Globus pallidus (tissue), 1 donor: ENCODE data around the gene GPR158.

Experiments used
- DNase-seq: peaks from one replicate; pipeline ENCODE4 v3.0.0-alpha.2; 2015; ENCODE audit warnings: low spot score

Gene GPR158

DNA sequence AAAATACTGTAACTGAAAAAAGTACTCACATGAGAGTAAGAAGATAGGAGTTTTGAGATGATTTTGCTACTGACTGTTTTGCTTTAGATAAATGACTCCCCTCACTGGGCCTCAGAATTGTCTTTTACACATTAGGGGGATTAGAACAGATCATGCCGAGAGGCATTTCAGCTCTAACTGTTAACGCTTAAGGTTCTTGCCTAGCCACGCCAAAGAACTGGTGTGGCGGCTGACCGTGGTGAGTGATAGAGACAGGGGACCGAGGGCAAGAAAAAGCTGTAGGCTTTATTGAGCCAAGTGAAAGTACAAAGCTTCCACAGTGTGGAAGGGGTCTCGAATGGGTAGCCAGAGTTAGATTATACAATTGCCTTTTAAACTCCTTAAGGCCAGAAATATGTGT is 390.8 kb downstream of the GPR158 start:
- no peak for DNase-seq

DNA sequence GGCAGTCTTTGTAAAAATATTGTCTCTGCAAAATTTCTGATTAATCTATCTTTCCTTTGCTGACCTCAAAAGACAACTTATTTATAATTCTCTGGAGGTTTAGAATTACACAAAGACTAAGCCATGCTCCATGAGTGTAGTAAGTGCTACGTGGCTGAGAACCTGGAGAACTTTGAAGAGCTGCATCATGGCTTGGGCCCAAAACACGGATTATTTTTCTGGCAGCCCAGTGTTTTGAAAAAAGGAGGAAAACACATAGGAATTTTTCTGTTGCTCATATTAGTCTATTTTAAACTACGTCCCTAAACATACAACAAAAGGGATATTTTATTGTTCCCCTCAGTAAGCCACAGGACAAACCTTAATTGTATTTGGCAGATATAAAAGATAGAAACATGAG is 398.5 kb downstream of the GPR158 start:
- no peak for DNase-seq

DNA sequence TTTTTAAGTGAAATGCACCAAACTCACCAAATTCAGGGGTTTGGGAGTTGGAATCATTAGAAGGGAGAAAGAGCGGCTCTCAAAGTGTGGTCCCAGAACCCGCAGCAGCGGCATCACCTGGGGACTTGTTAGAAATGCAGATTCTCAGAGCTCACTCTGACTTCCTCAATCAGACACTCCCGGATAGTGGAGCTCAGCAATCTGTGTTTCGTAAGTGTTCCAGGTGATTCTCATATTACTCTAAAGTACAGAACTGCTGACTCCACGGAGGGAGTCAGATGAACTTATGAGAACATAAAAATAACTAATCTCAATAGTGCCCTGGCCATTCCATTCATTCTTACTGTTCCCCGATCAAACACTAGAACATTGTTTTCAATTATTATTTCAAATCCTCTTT is 400.5 kb downstream of the GPR158 start:
- no peak for DNase-seq

DNA sequence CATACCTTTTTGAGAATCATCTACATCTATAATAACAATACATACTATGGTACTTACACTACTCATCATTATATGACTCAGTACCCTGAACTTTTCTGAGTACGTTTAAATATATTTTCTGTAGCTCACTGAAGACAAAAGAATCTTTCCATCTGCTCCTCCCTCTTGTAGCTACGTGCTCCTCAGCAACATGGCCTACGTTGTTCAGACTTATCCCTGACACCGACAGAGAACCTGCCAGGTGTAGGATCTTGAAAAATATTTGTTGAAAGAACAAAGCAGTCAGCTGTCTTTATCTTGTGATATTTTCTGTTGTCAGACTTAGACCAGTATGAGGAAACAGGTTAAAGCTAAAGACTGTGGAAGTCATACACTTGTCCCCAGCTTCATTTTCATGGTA is 403.3 kb downstream of the GPR158 start:
- DNase-seq, result no peak

DNA sequence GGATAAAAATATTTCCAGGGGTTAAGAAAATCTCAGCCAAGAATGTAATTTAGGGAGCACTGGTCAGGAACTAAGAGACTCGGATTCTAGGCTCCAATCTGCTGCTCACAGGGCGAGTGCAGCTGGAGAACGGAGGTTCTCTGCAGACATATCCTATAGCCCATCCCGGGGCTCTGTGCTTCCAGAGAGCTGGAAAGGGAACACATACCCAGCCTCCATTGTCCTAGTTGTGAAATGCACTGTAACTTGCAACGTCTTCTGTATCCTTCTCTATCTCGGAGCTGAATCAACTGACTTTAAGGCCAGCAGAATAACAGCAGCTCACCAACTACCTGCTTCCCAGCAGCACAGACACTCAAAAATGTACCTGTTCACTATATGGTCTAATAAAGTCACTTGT is 408.2 kb downstream of the GPR158 start:
- DNase-seq, result no peak

DNA sequence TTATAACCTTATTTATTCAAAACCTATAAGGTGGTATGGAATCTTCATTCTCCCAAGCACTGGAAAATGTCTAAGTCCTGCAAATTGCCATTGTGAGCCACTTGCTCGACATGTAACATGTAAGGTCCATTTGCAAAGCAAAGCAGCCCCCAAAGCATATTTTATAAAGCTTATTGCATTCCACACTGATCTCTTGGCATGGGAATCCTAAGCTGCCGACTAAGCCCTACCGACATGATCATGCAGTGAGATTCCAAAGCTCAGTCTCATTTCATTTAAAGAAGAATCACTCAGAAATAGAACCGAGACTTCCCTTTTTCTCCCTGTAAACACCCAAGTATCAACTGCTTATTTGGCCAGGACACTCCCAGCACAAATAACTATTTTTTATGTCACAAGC is 425.9 kb downstream of the GPR158 start:
- no peak for DNase-seq

DNA sequence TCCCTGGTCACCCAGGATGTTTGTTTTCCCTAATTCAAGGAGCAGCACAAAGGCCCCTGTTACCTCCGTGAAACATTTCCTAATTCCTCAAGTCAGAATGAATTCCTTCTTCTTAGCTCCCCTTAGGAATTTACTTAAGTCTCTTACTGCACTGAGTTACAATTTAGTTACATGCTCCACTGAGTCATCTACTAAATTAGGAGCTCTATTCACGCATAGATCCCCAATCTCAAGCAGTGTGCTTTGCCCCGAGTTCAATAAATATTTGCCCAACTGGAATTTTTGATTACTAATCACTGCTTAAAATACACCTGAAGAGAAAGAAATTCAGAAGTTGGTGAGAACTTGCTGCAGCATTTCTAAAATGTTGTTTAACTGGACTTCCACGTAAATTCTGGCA is 429.8 kb downstream of the GPR158 start:
- DNase-seq, result no peak

DNA sequence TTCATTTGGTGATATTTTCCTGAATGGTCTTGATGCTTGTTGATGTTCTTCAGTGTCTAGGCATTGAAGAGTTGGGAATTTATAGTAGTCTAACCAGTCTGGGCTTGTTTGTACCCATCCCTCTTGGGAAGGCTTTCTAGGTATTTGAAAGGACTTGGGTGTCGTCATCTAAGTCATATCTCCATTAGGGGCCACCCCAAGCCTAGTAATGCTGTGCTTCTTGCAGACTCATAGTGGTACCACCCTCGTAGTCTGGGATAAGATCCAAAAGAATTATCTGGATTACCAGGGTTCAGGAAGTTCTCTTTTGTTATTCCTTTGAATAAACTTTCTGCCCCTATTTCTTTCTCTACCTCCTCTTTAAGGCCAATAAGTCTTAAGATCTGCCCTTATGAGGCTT is 439.9 kb downstream of the GPR158 start:
- no peak for DNase-seq

DNA sequence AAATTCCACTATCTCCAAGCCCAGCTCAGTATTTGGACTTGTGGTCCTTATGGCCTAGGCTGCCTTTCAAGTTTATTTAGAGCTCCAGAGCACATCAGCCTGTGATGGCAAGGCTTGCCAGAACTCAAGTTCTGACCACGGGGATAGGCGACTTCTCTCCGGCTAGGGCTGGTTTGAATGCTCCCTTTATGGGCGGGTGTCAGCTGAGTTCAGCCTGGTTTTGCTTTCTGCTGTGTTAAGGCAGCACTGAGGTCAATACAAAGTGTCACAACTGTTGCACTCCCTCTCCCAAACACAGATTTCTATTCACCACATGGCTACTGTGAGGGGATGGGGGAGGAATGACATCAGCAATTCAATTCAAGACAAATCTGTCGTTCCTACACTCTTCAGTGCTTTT is 441.1 kb downstream of the GPR158 start:
- DNase-seq, result peak; percentile 31

DNA sequence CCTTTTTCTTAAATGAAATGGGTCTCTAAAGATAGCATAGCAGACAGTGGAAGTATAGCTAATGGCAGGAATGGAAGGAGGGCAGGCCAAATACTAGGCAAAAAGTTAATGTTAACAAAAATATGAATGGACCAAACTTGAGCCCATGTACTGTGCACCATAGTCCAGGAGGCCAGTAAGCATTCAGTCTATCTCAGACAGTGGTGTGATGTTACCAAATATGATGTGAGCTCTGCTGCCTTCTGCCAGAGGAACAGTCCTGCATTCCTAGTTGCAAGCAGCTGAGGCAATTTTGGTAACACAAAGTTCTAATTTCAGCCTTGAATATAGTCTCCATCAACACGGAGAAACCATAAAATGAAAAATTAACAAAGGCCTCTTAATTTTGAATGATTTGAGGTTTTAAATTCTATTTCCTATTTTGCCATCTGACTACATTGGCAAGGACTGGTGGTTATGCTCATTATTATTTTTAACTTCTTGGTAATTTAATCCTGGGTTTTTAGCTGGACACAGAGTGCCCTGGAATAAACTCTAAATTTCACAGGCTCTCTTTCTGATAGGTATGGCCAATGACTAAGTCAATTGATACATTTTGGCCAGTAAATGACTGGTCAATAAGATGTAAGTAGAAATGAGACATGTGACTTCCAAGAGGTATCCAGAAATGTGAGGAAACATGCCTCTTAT is 442.2 kb downstream of the GPR158 start:
- DNase-seq, result no peak

DNA sequence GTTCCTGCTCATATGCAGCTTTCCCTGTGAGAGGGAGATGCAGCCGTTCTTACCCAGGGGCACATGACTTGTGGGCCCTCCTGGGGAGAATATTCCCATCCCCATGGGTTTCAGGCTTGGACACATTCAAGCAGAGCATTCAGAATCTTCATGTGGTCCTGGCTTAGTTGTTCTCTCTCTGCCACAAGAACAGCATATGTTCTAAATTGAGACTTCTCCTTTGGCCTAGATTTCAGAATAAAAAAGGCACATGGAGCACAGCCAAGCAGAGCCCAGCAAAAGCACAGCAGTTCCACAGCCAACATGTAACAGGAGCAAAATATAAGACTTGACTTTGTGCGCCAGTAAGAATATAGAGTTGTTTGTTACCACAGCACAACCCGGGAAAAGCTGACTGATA is 452.8 kb downstream of the GPR158 start:
- no peak for DNase-seq

DNA sequence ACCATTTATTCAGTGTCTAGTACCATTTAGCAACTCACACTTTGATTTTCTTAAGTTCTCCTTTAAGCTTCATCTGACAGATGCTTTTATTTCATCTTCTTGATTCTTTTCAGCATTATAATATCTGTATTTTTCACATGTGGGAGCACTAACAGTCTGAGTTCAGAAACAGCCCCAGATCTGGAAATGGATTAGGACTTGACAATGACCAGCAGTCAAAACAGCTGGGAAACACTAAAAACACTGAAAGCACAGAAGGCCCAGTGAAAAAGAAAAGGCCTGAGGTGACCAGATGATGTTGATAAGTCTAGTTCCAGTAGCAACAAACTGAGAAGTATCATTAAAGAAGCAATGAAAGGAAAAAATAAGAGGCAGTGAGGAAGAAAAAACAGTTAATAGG is 454.5 kb downstream of the GPR158 start:
- no peak for DNase-seq

DNA sequence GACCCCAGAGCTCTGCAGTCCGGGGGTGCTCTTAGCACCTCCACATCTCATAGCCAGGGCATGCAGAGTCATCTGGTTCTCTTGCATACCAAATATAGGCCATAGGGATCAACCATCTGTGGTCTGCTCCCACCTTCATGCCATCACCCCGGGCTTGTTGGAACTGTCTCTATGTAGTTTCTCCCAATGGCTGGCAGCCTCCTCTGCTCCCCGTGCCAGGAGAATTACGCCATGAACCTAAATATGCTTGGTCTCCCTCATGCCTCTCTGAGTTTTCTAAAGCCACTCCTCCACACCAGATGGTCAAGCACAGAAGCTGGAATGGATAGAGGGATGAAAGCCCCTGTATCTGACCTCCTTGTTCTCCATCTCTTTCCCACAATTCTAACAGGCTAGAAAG is 456.7 kb downstream of the GPR158 start:
- no peak for DNase-seq

DNA sequence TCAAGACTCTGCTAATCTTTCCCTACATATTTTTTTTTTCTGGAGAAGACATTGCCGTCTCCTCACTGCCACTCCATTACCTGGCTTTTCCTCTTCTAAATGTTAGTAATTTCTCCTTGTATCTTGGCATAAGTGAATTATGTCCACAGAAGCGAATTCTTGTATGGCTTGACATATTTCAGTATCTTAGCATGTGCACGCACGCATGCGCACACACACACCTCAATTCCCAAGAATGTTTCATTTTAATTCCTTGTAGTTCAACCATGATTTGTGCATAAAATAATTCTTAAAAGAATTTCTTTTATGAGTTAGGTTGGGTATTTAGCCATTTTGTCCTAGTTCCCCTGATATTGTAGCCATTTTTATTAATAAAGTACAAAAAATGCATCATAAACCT is 458.0 kb downstream of the GPR158 start:
- DNase-seq, result no peak

DNA sequence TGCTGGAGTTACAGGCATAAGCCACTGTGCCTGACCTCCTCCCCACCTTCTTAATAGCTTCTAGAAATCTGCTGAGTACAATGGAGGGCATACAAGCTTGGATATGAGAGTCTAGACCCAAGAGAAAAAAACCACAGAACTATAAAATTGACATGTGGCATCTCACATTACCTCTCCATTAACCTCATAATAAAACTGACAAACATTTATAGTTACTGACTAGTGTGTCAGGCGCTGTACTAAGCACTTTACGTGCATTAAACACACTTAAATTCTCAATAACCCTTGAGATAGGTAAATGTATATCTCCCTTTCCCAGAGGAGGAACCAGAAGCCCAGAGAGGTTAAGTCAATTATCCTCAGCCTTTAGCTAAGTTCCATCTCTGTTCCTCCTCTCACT is 458.7 kb downstream of the GPR158 start:
- DNase-seq, result no peak

DNA sequence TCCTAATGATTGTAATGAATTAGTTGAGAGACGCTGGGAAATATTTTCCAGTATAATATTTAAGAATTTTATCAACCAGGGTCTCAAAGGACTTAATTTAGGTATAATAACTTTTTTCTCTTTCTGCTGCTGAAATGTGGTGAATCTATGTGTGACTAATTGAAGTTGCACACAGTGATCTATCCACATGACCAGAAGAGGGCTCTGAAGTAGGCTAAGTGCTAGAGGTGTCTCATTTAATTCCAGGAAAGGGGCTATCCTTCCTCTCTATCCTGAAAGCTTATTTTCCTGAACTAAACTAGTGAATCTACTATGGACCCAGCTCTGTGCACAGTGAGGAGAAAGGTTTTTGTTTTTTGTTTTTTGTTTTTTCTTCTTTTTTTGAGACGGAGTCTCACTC is 464.8 kb downstream of the GPR158 start:
- no peak for DNase-seq

DNA sequence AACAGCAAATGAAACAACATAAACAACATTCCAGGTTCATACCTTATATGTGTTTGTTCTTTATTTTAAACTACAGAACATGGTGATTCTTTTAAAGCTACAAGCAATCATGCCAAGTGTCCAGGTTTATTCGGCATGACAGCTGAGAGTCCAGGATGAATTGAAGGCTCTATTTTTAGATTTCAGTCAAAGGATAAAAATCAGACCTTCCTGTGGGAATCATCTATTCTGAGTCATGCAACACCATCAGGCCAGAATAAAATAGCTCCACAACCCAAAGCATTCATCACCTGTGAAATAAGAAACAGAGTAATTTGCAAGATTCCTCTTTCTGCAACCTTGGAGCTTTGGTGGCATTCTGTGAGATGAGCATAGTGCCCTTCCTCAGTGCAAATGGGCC is 466.8 kb downstream of the GPR158 start:
- no peak for DNase-seq

DNA sequence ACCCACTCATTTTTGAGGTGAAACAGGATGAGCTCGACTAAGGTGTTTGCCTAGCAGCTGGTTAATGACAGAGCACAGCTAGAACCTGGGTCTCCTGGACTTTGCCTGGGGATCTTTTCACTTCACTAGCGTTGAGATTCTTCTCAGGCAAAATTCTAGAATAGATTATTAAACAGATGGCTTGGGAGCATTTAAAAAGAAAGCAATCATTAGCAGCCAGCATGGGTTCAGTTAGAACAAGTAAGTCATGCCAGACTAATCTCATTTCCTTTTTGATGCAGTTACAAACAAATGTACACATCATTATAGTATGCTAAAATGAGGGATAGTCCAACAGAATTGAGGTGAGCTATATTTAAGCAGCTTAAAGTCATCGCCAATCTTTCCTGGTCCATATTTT is 467.9 kb downstream of the GPR158 start:
- no peak for DNase-seq

DNA sequence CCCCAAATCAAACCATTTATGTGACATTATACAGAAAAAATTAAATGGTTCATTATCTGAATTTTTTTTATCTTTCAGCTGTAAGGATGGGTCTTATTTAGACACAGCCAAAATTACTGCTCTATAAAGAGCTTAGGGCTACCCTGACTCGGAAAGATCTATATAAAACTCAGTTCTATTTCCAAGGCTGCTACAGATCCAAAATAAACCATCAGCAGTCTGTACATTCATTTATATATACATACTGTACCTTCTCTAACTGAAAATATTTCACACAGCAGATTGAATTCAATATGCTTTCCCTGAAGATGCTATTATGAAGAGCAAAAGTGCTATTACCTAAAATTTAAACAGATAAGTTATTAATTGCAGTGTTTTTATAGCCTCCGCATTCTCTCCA is 471.6 kb downstream of the GPR158 start:
- no peak for DNase-seq

DNA sequence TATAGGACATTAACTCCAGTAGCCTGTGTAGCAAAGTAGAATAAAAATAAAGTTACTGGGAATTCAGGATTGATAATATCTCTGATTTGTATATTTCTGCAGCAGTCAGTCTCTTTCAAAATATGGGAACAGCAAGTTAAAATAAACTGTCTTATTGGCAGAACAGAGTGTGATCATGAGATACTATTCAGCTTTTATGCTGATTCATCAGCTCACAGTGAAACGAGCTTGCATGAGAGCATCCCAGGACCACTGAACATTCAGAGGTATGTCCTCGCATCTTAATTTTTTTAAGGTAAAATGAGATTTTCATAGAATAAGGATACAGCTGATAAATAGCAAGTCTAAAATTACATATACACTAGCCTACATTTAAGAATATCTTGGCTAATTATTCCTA is 476.7 kb downstream of the GPR158 start:
- DNase-seq, result peak; percentile 11
